NCI-H1694 treated with DMSO at 0.1 percent for 48 hours (cell line): ENCODE measurements around the gene CRYBB2.
"Not testable (repeated sequence)": the region's sequence is repeated elsewhere in the genome, so short reads cannot be mapped to it uniquely, and the experiment has no call there.

Experiments used
- DNase-seq: peaks from one replicate; lab custom pipeline; 2025; lab: John Stamatoyannopoulos, UW

The CRYBB2 gene

DNA sequence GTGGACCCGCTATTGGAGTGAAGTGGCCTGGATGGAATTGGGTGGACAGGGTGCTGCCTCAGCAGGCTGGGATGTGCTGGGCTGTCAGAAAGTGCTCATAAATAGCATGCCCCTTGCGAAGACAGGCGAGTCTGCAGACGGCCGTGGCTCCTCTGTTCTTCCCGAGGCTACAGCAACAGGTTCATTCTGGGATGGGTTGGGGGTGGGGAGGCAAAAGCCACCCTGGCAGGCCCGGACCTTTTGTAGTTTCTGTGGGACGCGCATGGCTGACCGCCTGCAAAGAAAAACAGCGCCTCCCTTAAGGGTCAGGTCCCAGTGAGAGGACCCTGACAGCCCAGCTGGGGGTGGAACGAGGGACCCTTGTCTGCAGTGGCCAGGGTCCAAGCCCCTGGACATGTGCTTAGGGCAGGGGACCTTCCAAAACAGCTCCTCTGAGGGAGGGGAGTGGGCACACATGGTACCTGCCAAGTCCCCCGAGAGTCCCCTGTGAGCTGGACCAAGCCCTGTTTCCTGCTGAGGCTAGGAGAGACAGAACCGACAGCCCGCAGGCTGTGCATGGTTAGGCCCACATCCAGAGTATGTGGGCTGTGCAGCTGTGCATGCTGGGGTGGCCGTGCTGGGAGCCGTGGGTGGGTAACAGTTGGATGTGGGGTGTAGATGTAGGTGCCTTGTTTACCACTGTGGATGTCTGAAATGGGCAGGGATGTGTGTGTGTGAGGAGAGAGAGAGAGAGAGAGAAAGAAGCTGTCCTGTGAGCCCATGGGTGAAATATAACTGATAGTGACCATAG lies 19.5 kb upstream of the CRYBB2 start, which contains the start of gene CRYBB3:
Gene CRYBB3 (plus strand): TSS at position 128 of the 790 bp plus-strand sequence. CDS start 1,539 bp downstream, outside the sequence.
- DNase-seq, result no peak

GRCh38 chr22:25200967-25201366 lies 18.5 kb upstream of the CRYBB2 start:
- DNase-seq, result no peak

DNA sequence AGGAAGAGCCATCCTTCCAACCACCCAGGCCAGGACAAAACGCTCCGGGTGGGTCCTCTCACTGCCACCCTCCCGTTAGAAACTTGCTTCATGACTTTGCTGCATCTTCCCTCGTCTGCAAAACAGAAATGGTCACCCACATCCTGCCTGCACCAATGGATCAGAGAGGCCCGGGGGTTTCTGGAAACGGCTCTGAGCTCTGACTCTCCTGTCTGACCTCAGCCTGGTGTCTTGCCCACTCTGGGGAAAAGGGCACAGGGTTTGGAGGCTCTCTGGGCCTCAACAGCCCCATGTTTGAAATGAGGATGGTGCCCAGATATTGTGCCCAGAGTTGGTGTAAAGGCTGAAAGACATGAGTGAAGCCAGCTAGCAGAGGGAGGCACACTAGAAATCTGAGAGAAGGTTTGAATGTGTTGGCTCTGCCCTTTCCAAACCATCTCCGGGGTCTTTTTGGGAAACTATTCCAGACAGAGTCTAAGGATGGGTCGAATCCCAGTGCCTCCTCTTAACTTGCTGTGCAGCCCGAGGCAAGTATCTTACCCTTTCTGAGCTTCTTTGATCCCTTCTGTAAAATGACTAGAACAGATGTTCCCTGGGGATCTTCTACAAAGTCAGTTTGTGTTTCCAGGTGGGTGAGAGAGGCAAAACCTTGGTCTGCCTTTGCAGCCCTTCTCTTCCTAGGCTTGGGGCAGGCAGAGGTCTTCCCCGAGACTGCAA lies 17.7 kb upstream of the CRYBB2 start:
- DNase-seq, result no peak

- DNase-seq, result peak; percentile 46
These were observed 17.0 kb upstream of the CRYBB2 start for GRCh38 chr22:25202290-25202921.

DNA sequence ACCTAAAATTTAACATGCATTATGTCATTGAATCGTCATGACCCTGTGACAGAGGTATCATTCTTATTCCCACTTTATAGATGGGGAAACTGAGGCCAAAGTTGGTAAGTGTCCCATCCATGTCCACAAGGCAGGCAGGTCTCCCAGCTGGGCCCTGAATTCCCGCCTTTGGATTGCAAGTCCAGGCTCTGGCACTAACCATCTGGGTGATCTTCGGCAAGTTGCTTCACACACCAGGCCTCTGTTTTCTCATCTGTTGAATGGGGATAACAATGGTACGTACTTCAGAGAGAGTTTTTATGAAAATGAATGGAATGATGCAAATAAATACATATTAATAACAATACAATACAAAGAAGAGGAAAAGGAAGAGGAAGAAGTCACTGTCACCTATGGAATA lies 16.4 kb upstream of the CRYBB2 start:
- DNase-seq, result no peak

GRCh38 chr22:25204547-25204946 lies 14.9 kb upstream of the CRYBB2 start:
- DNase-seq, result not testable (repeated sequence)

- DNase-seq, result no peak
These were observed 13.6 kb upstream of the CRYBB2 start for GRCh38 chr22:25205847-25206246.

DNA sequence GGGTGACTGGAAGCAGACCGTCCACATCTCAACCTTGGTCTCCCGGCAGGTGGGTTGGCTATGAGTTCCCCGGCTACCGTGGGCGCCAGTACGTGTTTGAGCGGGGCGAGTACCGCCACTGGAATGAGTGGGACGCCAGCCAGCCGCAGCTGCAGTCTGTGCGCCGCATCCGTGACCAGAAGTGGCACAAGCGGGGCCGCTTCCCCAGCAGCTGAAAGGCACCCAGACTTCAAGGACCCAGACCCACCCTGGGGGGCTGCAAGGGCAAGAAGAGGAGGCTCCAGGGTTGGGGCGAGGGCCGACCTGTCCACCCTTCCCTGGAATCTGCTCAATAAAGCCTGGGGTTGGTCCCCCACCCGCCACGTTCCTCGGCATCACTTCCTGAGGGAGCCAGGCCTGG lies 12.4 kb upstream of the CRYBB2 start:
- DNase-seq, result no peak

- no peak for DNase-seq
These were observed 11.8 kb upstream of the CRYBB2 start for GRCh38 chr22:25207553-25208157.

GRCh38 chr22:25208328-25208727 lies 11.1 kb upstream of the CRYBB2 start:
- no peak for DNase-seq

GRCh38 chr22:25208743-25209505 lies 10.5 kb upstream of the CRYBB2 start:
- no peak for DNase-seq

- no peak for DNase-seq
These were observed 8.6 kb upstream of the CRYBB2 start for GRCh38 chr22:25210793-25211192.

DNA sequence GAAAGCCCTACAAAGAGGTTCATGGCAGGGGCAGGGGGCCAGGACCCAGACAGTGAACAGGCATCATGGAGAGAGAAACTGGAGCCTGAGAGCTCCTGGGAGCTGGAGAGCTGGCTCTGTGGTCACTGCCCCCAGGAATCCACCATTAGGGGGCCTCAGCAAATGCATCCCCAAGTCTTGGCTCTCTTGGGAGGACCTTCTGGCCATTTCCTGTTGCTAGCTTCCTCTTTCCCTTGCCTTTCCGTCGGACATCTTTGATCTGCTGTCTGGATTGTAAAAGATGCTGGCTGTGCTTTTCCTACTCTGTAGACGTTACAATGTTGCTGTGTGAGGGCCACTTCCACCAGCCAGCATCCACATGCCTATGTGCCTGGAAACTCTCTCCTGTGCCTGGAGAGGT lies 7.1 kb upstream of the CRYBB2 start:
- no peak for DNase-seq

GRCh38 chr22:25213221-25213620 lies 6.2 kb upstream of the CRYBB2 start:
- no peak for DNase-seq

DNA sequence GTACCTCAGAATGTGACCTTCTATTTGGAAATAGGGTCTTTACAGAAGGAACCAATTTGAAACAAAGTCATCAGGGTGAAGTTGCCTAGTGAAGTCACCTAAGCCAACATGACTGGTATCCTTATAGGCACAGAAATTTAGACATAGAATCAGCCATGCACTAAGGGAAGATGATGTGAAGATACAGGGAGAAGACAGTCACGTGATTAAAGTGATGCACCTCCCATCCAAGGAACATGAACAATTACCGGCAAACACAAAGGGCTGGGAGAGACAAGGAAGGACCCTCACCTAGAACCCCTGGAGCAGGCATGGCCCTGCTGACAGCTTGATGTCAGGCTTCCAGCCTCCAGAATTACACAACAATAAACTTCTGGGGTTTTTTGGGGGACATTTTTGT lies 3.2 kb upstream of the CRYBB2 start:
- no peak for DNase-seq

DNA sequence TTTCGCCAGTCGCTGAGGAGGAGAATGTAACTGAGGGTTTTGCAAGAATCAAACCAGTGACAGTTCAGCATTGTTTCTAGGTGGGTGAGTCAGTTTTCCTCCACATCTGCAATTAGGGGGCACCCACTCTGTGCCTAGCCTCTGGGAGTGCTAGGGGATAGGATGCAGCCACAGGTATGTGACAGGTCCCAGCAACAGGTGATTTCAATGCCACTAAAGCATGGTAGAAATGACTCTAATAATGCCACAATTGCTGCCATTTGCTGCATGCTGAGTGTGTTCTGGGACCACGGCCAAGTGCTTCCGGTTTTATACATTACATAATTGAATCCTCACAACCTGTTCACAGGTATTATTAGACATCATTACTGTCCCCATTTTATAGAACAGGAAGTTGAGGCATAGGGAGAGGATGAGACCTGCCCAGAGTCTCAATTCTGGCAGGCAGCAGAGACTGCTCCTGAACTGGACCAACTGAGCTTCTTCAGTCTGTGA lies 556 bp downstream of the CRYBB2 start:
- no peak for DNase-seq

- no peak for DNase-seq
These were observed 2.4 kb downstream of the CRYBB2 start for GRCh38 chr22:25221790-25222189.

GRCh38 chr22:25223269-25223850 lies 3.9 kb downstream of the CRYBB2 start:
- no peak for DNase-seq

DNA sequence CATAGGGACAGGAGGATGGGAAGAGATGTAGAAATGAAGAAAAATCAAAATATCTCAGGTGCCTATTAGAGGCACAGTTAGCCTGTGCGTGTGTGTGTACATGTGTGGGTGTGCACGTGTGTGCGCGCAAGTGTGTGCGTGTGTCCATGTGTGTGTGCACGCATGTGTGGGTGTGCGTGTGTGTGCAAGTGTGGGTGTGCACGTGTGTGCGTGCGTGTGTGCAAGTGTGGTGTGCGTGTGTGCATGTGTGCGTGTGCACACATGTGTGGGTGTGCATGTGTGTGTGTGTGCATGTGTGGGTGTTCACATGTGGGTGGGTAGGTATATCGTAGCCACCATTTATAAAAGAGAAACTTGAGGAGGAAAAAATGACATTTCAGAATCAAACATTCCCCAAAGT lies 9.4 kb downstream of the CRYBB2 start:
- DNase-seq, result no peak

DNA sequence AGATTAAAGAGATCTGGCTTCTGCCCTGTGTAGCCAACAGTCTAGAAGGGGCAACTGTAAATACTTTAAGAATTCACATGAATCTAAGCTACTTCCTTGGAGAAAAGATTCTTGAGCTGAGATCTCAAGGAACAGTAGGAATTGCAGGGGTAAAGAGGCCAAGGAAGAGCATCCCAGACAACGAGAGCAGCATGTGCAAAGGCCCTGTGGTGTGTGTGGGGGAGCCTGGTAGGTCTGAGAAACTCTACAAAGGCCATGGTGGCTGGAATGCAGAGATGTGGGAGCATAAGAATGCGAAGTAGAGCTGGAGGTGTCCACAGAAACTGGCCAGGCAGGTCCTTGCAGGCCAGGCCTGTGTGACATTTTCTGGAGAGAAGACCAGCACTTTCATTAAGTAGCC lies 11.3 kb downstream of the CRYBB2 start:
- DNase-seq, result not testable (repeated sequence)

- no peak for DNase-seq
These were observed 12.9 kb downstream of the CRYBB2 start for GRCh38 chr22:25232301-25232700.
